ENCODE data around the gene ACOXL. TPM values are rescaled to one million over a fixed set of nuclear protein-coding genes. Genes with fewer than 3 reads are reported as not detected.

Gene ACOXL
- total RNA-seq, 1 donor from 2014 or later = 0.23 TPM

- no peak overlapping the region for H3K27ac ChIP-seq (ENCODE audit: low read depth, low read length)
- Mint-ChIP-seq H3K4me1 (ENCODE audit: low read depth, unreplicated experiment) (peaks cover 22% of the 10 kb centered on the region), H3K9me3 (ENCODE audit: unreplicated experiment) (no peaks in the 10 kb centered on the region), H3K36me3 (ENCODE audit: low read depth, unreplicated experiment) (no peaks in the 10 kb centered on the region), H3K4me3 (ENCODE audit: unreplicated experiment) (no peak overlapping the region), H3K27me3 (ENCODE audit: low read depth, unreplicated experiment) (peaks cover 17% of the 10 kb centered on the region), H3K27ac (ENCODE audit: unreplicated experiment) (no peak overlapping the region)
- no peaks in the 10 kb centered on the region for H3K79me2 ChIP-seq (ENCODE audit: insufficient read depth, low read length)
- no peak for DNase-seq (ENCODE audit: low read depth)
- no peak overlapping the region for H3K4me3 ChIP-seq (ENCODE audit: insufficient read depth, low read depth, low read length)
- no peaks in the 10 kb centered on the region for H3K36me3 ChIP-seq (ENCODE audit: insufficient read depth, low read length)
- peaks cover 4% of the 10 kb centered on the region for H4K20me1 ChIP-seq (ENCODE audit: insufficient read depth, low read length)
- no peak overlapping the region for H2AFZ ChIP-seq (ENCODE audit: low read depth, low read length)
- TF ChIP-seq EZH2 (IDR thresholded peaks at IDR 0.05; ENCODE audit: insufficient read depth, low read length) (no peak), CTCF (IDR thresholded peaks at IDR 0.05; ENCODE audit: insufficient read depth, low read depth, low read length) (no peak)
- H3K27me3 ChIP-seq (ENCODE audit: insufficient read depth, low read length) = peaks cover 28% of the 10 kb centered on the region
- no peak overlapping the region for H3K9ac ChIP-seq (ENCODE audit: low read length)
- no peaks in the 10 kb centered on the region for H3K4me1 ChIP-seq (ENCODE audit: insufficient read depth, low read length)
- H3K4me2 ChIP-seq (ENCODE audit: low read length) = no peak overlapping the region
- no peaks in the 10 kb centered on the region for H3K9me3 ChIP-seq (ENCODE audit: insufficient read depth, low read depth, low read length)
- no peak for FAIRE-seq
Observed at GRCh38 chr2:111053825-111054515, 321.6 kb downstream of the ACOXL start.

GRCh38 chr2:111054791-111055691 is 322.7 kb downstream of the ACOXL start:
- no peak overlapping the region for H3K4me3 ChIP-seq (ENCODE audit: insufficient read depth, low read depth, low read length)
- no peaks in the 10 kb centered on the region for H3K4me1 ChIP-seq (ENCODE audit: insufficient read depth, low read length)
- peaks cover 12% of the 10 kb centered on the region for H3K4me1 Mint-ChIP-seq (ENCODE audit: low read depth, unreplicated experiment)
- H3K27me3 ChIP-seq (ENCODE audit: insufficient read depth, low read length) = peaks cover 28% of the 10 kb centered on the region
- H3K27me3 Mint-ChIP-seq (ENCODE audit: low read depth, unreplicated experiment) = peaks cover 17% of the 10 kb centered on the region
- TF ChIP-seq CTCF (IDR thresholded peaks at IDR 0.05; ENCODE audit: insufficient read depth, low read depth, low read length) = no peak
- no peak for TF ChIP-seq EZH2 (IDR thresholded peaks at IDR 0.05; ENCODE audit: insufficient read depth, low read length)
- FAIRE-seq = no peak
- H3K36me3 ChIP-seq (ENCODE audit: insufficient read depth, low read length) = no peaks in the 10 kb centered on the region
- H3K27ac ChIP-seq (ENCODE audit: low read depth, low read length) = no peak overlapping the region
- peak overlapping the region; percentile 31 for H3K27ac Mint-ChIP-seq (ENCODE audit: unreplicated experiment)
- no peaks in the 10 kb centered on the region for H3K9me3 Mint-ChIP-seq (ENCODE audit: unreplicated experiment)
- no peaks in the 10 kb centered on the region for H3K9me3 ChIP-seq (ENCODE audit: insufficient read depth, low read depth, low read length)
- H3K4me2 ChIP-seq (ENCODE audit: low read length) = no peak overlapping the region
- H3K79me2 ChIP-seq (ENCODE audit: insufficient read depth, low read length) = no peaks in the 10 kb centered on the region
- no peak overlapping the region for H2AFZ ChIP-seq (ENCODE audit: low read depth, low read length)
- DNase-seq (ENCODE audit: low read depth) = peak; percentile 11
- H3K9ac ChIP-seq (ENCODE audit: low read length) = no peak overlapping the region
- no peaks in the 10 kb centered on the region for H3K36me3 Mint-ChIP-seq (ENCODE audit: low read depth, unreplicated experiment)
- peaks cover 4% of the 10 kb centered on the region for H4K20me1 ChIP-seq (ENCODE audit: insufficient read depth, low read length)
- no peak overlapping the region for H3K4me3 Mint-ChIP-seq (ENCODE audit: unreplicated experiment)

Measured in astrocyte (in vitro differentiated cells and primary cell).